Trophoblast cell (in vitro differentiated cells and primary cell): ENCODE data around the gene DNM3.
A peak's percentile ranks its signal among the peaks of the same experiment; 100 is the strongest.

ENCODE experiments used
- DNase-seq, 2 donors: peaks; one replicate each; pipeline ENCODE4 v3.0.0-alpha.2; 2016
- H2AFZ ChIP-seq: 2 replicates; pipeline ENCODE4 v1.6.1; 2013; ENCODE audit warnings: low read length, moderate library complexity, mild to moderate bottlenecking; ENCODE audit not compliant: insufficient read depth, poor library complexity
- H2AK5ac ChIP-seq: 2 replicates; pipeline ENCODE4 v1.6.1; 2013; ENCODE audit warnings: mild to moderate bottlenecking, low read length
- H2BK120ac ChIP-seq: 2 replicates; pipeline ENCODE4 v1.6.1; 2013; ENCODE audit warnings: low read length, mild to moderate bottlenecking, moderate library complexity; ENCODE audit not compliant: insufficient read depth, poor library complexity
- H2BK12ac ChIP-seq: 2 replicates; pipeline ENCODE4 v1.6.1; 2013; ENCODE audit warnings: mild to moderate bottlenecking, low read length, moderate library complexity
- H2BK5ac ChIP-seq: 2 replicates; pipeline ENCODE4 v1.6.1; 2013; ENCODE audit warnings: low read length, low read depth, moderate library complexity, mild to moderate bottlenecking; ENCODE audit not compliant: poor library complexity
- H3K14ac ChIP-seq: 2 replicates; pipeline ENCODE4 v1.6.1; 2013; ENCODE audit warnings: mild to moderate bottlenecking, low read length
- H3K18ac ChIP-seq: 2 replicates; pipeline ENCODE4 v1.6.1; 2013; ENCODE audit warnings: mild to moderate bottlenecking, low read length
- H3K23ac ChIP-seq: 2 replicates; pipeline ENCODE4 v1.6.1; 2013; ENCODE audit warnings: low read length
- H3K27ac ChIP-seq: 2 replicates; pipeline ENCODE4 v1.5.1; 2013; ENCODE audit warnings: low read depth, mild to moderate bottlenecking, inconsistent platforms, low read length, moderate library complexity
- H3K27me3 ChIP-seq: 2 replicates; pipeline ENCODE4 v1.6.1; 2013; ENCODE audit warnings: inconsistent platforms, mild to moderate bottlenecking, low read length, moderate library complexity; ENCODE audit not compliant: insufficient read depth
- H3K36me3 ChIP-seq, 2 experiments: 1 replicate in 1 of 2; 2 replicates in 1 of 2; pipeline ENCODE4 v1.6.1; 2013; ENCODE audit warnings: low read length in 2 of 2, mild to moderate bottlenecking in 2 of 2, moderate library complexity in 1 of 2; ENCODE audit not compliant: insufficient read depth in 2 of 2, control insufficient read depth in 1 of 2
- H3K4ac ChIP-seq: 2 replicates; pipeline ENCODE4 v1.6.1; 2013; ENCODE audit warnings: low read depth, mild to moderate bottlenecking, low read length, moderate library complexity
- H3K4me1 ChIP-seq, 2 experiments: 1 replicate in 1 of 2; 2 replicates in 1 of 2; pipeline ENCODE4 v1.6.1; 2013; ENCODE audit warnings: low read length in 2 of 2, mild to moderate bottlenecking in 2 of 2, moderate library complexity in 1 of 2; ENCODE audit not compliant: insufficient read depth in 2 of 2, control insufficient read depth in 1 of 2
- H3K4me2 ChIP-seq: 2 replicates; pipeline ENCODE4 v1.6.1; 2013; ENCODE audit warnings: inconsistent platforms, mild to moderate bottlenecking, low read length, moderate library complexity
- H3K4me3 ChIP-seq: 2 replicates; pipeline ENCODE4 v1.5.1; 2013; ENCODE audit warnings: mild to moderate bottlenecking, low read depth, low read length, inconsistent platforms
- H3K79me1 ChIP-seq: one replicate; pipeline ENCODE4 v1.6.1; 2013; ENCODE audit warnings: low read length
- H3K79me2 ChIP-seq: 2 replicates; pipeline ENCODE4 v1.6.1; 2013; ENCODE audit warnings: low read length, mild to moderate bottlenecking; ENCODE audit not compliant: control insufficient read depth, insufficient read depth, poor library complexity
- H3K9ac ChIP-seq: 2 replicates; pipeline ENCODE4 v1.6.1; 2013; ENCODE audit warnings: mild to moderate bottlenecking, low read length
- H3K9me3 ChIP-seq: 2 replicates; pipeline ENCODE4 v1.6.1; 2013; ENCODE audit warnings: low read depth, mild to moderate bottlenecking, control low read depth, inconsistent platforms, low read length; ENCODE audit not compliant: insufficient read depth
- H4K12ac ChIP-seq: 2 replicates; pipeline ENCODE4 v1.6.1; 2013; ENCODE audit warnings: low read depth, mild to moderate bottlenecking, low read length, moderate library complexity
- H4K8ac ChIP-seq: 2 replicates; pipeline ENCODE4 v1.6.1; 2013; ENCODE audit warnings: low read depth, mild to moderate bottlenecking, low read length, moderate library complexity
- H4K91ac ChIP-seq: one replicate; pipeline ENCODE4 v1.6.1; 2013; ENCODE audit warnings: low read depth, mild to moderate bottlenecking, low read length, moderate library complexity
- WGBS: extraction: QIAGEN DNeasy Blood & Tissue Kit; methylation state at CpG from one replicate; pipeline ENCODE4 v1.1.7; 2013; ENCODE audit warnings: missing lambda C conversion rate; ENCODE audit not compliant: insufficient read length, insufficient coverage; ENCODE audit errors: extremely low coverage; 5-methylcytosine and 5-hydroxymethylcytosine counted together

Gene DNM3

DNA sequence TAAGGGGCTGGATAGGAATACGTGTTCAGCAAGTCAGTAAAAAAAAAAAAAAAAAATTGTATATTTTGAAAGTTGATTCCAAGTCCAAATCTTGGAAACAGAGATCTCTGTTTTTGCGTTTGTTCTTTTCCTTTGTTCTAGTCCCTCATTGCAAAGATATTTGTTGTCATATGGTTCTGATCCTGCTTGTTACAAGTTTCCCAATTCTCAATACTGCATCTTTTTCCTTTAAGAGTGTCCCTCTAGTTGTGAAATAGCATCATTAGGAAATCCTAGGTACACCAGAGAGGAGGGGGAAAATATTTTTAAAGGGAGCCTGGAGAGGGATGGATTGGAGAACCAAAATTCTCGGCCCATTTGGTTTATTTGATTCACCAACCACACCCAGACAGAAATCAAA, 426.9 kb downstream of the DNM3 start:
- no peaks in the 10 kb centered on the region for H3K36me3 ChIP-seq
- no peak overlapping the region for H2AFZ ChIP-seq
- H3K23ac ChIP-seq, result no peak overlapping the region
- no peak overlapping the region for H3K4me3 ChIP-seq
- no peak overlapping the region for H2BK120ac ChIP-seq
- no peaks in the 10 kb centered on the region for H3K4me1 ChIP-seq
- no peak overlapping the region for H3K4me2 ChIP-seq
- H3K27me3 ChIP-seq, result no peaks in the 10 kb centered on the region
- H4K8ac ChIP-seq, result no peak overlapping the region
- no peaks in the 10 kb centered on the region for H3K79me2 ChIP-seq
- no peaks in the 10 kb centered on the region for H3K9me3 ChIP-seq
- no peak overlapping the region for H3K4ac ChIP-seq
- no peak overlapping the region for H3K18ac ChIP-seq
- no peak overlapping the region for H3K14ac ChIP-seq
- no peak overlapping the region for H3K9ac ChIP-seq
- no peak overlapping the region for H2AK5ac ChIP-seq
- H4K12ac ChIP-seq, result no peak overlapping the region
- no peaks in the 10 kb centered on the region for H3K79me1 ChIP-seq
- H2BK5ac ChIP-seq, result no peak overlapping the region
- no peak overlapping the region for H2BK12ac ChIP-seq
- no peak for DNase-seq
- H3K27ac ChIP-seq, result no peak overlapping the region
- WGBS, result no CpG with 5 or more reads among the region's 3 CpGs
- no peak overlapping the region for H4K91ac ChIP-seq

GRCh38 chr1:172269084-172269483, 427.8 kb downstream of the DNM3 start:
- no peaks in the 10 kb centered on the region for H3K79me1 ChIP-seq
- H4K12ac ChIP-seq, result no peak overlapping the region
- no peaks in the 10 kb centered on the region for H3K27me3 ChIP-seq
- H3K23ac ChIP-seq, result no peak overlapping the region
- no peak overlapping the region for H2AFZ ChIP-seq
- H3K27ac ChIP-seq, result no peak overlapping the region
- no peak overlapping the region for H2AK5ac ChIP-seq
- H4K8ac ChIP-seq, result no peak overlapping the region
- H3K9ac ChIP-seq, result no peak overlapping the region
- no peaks in the 10 kb centered on the region for H3K4me1 ChIP-seq
- no peak overlapping the region for H2BK12ac ChIP-seq
- no peaks in the 10 kb centered on the region for H3K79me2 ChIP-seq
- no peak overlapping the region for H4K91ac ChIP-seq
- WGBS, result no CpG with 5 or more reads among the region's 5 CpGs
- H3K18ac ChIP-seq, result no peak overlapping the region
- no peak overlapping the region for H3K4ac ChIP-seq
- H2BK120ac ChIP-seq, result no peak overlapping the region
- H3K4me3 ChIP-seq, result no peak overlapping the region
- no peak overlapping the region for H2BK5ac ChIP-seq
- DNase-seq, result no peak
- no peaks in the 10 kb centered on the region for H3K36me3 ChIP-seq
- no peak overlapping the region for H3K14ac ChIP-seq
- H3K9me3 ChIP-seq, result no peaks in the 10 kb centered on the region
- no peak overlapping the region for H3K4me2 ChIP-seq

GRCh38 chr1:172269644-172270043, 428.3 kb downstream of the DNM3 start:
- Histone ChIP-seq H2BK5ac (no peak overlapping the region), H3K4me3 (no peak overlapping the region), H2BK120ac (no peak overlapping the region), H3K79me1 (no peaks in the 10 kb centered on the region), H4K12ac (no peak overlapping the region), H3K36me3 (no peaks in the 10 kb centered on the region), H3K4ac (no peak overlapping the region), H3K9me3 (no peaks in the 10 kb centered on the region), H2AFZ (no peak overlapping the region), H4K91ac (no peak overlapping the region), H4K8ac (no peak overlapping the region), H3K27ac (no peak overlapping the region), H3K27me3 (no peaks in the 10 kb centered on the region), H2AK5ac (no peak overlapping the region), H3K4me1 (no peaks in the 10 kb centered on the region), H3K9ac (no peak overlapping the region), H3K4me2 (no peak overlapping the region), H3K18ac (no peak overlapping the region), H3K23ac (no peak overlapping the region), H3K79me2 (no peaks in the 10 kb centered on the region), H3K14ac (no peak overlapping the region), H2BK12ac (no peak overlapping the region)
- DNase-seq, result peak; percentile 54 to 68
- WGBS, result no CpG with 5 or more reads among the region's 3 CpGs

GRCh38 chr1:172270605-172271004, 429.3 kb downstream of the DNM3 start:
- H3K14ac ChIP-seq, result no peak overlapping the region
- no peak overlapping the region for H4K8ac ChIP-seq
- H2BK12ac ChIP-seq, result no peak overlapping the region
- H3K23ac ChIP-seq, result no peak overlapping the region
- no peak overlapping the region for H3K18ac ChIP-seq
- no peaks in the 10 kb centered on the region for H3K9me3 ChIP-seq
- H3K27ac ChIP-seq, result no peak overlapping the region
- no peak overlapping the region for H3K4ac ChIP-seq
- H2BK120ac ChIP-seq, result no peak overlapping the region
- no peaks in the 10 kb centered on the region for H3K79me1 ChIP-seq
- no peak for DNase-seq
- H2BK5ac ChIP-seq, result no peak overlapping the region
- H2AK5ac ChIP-seq, result no peak overlapping the region
- no peak overlapping the region for H3K4me2 ChIP-seq
- H3K79me2 ChIP-seq, result no peaks in the 10 kb centered on the region
- no peak overlapping the region for H4K91ac ChIP-seq
- no peaks in the 10 kb centered on the region for H3K36me3 ChIP-seq
- no peak overlapping the region for H4K12ac ChIP-seq
- no peak overlapping the region for H2AFZ ChIP-seq
- H3K27me3 ChIP-seq, result no peaks in the 10 kb centered on the region
- H3K4me3 ChIP-seq, result no peak overlapping the region
- no peaks in the 10 kb centered on the region for H3K4me1 ChIP-seq
- no CpG with 5 or more reads among the region's 3 CpGs for WGBS
- H3K9ac ChIP-seq, result no peak overlapping the region
